ENCODE measurements around the gene KRR1.

KRR1 gene

DNA sequence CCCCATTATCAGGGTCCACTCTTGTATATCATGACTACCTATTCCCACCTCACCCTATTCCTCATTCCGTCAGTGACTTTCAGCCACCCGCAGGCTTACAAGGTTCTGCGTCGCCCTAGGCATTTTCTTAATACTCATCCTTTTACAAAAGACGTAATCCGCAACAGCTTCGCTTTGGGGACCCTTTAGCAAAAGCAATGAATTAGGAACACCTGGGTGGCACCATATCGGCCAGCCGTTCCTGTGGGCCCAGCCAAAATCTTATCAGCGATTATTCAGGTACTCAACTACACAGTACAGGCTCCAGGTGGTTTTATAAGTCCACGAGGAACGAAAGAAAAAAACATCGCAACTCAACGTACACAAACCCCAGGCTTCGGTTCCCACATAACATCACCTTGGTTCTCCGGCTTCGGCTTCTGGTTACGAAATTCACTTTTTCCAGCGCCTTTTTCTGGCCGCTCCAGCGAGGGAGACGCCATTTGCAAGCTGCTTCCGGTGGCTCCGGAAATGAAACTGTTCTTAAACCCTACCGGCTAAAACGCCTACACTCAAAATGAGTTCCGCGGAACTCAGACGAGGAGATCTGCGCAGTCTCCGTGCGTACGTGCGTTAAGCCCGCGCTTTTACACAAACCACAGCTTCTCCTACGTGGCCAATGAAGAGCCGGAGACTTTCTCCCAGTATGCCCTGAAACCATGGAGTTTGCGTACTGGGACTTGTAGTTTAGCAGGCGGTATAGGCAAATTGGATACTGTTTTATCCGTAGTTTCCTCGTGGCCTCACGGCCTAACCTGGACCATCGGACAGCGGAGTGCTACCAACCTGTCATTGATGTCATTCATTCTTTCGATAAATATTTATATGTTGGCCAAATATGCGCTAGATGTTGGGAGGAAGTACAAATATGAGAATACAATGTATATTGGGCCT lies at the start of gene KRR1:
Gene KRR1, minus strand, starts transcription at position 494 of the 933 bp plus-strand sequence. Its CDS starts 12 bp downstream, at position 482.
- DNase-seq: peak; percentile 98

DNA sequence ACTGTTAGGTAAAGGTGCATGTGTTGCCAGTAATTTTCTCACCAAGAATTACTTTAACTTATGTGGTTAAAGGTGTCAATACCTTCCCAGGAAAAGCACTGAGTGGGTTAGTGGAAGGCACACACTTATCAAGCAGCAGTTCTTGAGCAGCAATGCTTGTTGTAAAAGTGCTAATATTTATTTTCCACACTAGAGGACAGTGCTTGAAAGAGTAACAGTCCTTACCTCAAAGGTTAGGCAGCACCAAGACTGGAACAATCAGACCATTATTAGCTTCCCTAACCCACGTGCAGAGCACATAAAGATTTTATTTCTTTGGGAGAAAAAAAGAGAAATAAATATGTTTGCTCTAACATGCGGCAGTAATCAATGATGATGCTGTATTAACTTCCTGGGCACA lies 48.8 kb upstream of the KRR1 start:
- DNase-seq: peak; percentile 35

DNA sequence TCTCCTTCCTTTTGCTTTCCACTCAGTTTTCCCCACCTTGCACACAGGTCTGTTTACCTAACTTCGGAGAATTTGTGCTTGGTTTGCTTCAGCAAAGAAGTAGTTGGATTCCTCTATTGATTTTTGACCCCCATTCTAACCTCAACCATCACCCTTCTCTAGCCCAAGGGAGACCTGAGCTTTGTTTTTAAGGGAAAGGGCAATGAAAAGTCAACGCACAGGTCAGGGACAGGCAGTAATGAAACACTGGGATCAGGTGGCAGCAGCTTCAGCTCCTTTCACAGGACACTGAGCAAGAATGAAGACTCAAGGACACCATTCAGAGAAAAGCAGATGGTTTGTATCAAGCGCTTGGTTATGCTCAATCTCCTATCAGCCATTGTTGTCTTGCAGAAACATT lies 46.9 kb upstream of the KRR1 start:
- no peak for DNase-seq

DNA sequence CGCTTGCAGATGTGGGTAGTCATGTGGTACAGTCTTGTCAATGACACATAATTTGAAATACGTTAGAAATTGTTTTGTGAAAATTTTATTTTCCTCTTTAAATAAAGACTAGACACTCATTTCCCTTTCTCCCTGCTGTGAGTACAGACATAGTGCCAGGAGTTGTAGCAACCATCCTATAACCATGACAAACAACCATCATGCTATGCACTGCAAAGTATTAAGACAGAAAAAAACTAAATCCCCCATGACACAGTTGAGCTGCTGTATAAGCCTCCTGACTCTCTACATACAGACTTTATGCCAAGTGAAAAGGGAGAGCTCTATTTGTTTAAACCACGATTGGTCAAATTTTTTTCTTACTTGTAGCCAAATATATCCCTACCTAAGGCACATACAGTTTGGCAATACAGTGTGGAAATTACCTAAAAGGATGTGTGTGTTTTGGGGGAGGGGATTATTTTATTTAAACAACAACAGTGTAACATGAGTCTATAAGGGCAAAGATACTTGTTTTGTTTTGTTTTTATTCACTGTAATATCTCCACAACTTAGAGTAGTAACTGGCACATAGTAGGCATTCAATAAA lies 45.0 kb upstream of the KRR1 start:
- DNase-seq: no peak

DNA sequence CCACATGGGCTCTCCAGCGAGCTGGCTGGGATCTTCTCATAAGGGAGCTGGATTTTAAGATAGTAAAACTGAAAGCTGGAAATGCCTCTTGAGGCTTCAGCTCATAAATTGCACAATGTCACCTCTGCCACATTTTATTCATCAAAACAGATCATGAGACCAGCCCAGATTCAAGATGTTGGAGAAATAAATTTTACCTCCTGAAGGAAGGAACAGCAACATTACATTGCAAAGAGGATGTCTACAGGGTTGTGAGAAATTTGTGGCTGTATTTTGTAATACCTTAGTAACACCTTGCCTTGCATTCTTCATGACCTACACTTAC lies 43.1 kb upstream of the KRR1 start:
- DNase-seq: peak; percentile 47

DNA sequence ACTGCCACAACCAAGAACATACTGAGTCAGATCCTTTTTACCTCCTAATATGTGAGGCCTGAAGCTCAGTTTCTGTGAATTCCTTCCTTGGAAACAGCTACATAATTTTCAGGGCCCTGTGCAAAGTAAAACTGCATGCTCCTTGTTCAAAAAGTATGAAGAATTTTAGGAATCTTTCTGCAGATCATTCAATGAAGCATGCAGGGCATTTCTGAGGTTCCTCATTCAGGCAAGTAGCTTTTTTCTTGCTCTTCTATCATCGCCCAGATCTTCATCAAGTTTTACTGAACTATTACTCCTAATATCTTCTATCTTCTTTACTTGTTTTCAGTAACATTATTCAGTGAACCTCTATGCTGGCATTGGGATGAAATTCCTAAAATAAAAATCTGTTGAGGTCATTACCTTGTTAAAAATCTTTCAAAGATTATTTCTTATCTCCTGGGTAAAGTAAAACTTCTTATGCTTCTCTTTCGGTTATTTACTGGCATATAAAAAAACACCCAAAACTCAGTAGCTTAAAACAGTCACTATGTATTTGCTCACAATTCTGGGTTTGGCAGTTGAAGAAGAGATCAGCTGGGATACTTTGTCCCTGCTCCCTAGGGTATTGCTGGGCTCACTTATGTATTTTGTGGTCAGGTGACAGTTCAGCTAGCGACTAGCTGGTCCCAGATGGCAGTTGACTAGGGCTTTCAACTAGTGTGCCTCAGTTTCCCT lies 42.6 kb upstream of the KRR1 start:
- DNase-seq: no peak

DNA sequence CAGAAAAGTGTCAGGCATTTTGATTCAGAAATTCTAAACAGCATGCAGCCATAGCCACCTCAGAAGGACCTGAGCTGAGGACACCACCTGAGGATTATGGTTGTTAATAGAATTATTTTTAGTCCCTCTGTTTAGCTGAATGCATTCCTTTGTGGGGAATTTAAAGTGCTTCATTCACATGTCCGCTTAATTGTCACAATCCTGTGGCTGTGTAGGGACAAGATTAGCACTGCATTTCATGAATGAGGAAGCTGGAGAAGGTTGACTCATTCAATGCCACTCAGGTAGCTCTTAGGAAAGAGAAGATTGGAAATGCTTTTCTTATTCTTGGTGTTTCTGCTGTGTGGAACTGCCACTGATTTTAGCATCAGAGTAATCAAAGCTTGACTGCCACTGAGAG lies 42.0 kb upstream of the KRR1 start:
- DNase-seq: peak; percentile 70

DNA sequence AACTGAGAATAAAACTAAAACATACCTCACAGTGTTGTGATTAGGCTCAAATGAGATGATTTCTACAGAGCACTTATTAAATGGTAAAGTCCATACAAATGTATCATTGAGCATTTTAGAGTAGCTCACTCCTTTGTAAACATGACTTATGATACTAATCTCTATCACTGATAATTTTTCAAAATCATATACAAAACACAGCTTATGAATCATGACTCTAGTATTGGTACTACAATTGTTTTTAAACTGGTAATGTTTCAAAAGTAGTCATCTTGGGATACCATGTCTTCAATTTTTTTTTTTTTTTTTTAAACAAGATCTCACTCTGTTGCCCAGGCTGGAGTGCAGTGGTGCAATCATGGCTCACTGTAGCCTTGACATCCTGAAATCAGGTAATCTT lies 40.1 kb upstream of the KRR1 start:
- DNase-seq: no peak

DNA sequence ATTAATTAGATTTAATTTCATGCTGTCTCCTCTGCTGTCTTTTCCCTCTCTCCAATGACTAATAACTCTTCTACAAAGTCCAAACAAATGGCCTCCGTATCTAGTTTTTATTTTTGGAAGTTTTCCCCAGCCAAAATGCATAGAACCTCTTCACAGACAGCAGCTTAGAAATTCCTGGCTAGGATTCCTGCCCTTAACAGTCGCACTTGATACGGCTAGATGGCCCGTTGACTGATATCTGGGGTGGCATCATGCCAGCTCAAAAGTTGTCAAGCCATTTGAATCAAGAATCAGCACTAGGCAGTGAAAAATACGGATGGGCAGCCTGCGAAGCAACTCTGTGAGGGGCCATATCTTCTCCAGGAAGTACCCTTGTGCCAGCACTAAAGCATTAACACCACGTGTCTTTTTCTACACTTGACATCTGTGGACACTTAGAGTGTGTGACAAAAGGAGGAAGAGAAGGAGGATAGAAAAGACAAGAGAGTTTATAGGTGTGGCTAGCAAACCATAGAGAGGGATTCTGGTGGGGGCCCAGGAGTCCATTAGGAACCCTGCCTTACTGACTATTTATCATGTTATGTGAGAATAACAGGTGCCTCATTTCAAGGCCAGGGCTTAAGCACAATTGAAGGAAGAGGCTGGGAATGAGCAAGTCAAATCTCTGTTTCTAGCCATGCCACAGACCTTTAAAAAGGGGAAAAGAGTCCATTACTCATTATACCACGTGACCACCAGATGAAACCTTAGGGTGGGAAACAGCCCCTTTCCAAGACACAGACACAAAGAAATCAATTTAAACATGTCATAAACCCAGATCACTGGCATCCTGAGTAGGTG lies 39.2 kb upstream of the KRR1 start:
- DNase-seq: no peak

DNA sequence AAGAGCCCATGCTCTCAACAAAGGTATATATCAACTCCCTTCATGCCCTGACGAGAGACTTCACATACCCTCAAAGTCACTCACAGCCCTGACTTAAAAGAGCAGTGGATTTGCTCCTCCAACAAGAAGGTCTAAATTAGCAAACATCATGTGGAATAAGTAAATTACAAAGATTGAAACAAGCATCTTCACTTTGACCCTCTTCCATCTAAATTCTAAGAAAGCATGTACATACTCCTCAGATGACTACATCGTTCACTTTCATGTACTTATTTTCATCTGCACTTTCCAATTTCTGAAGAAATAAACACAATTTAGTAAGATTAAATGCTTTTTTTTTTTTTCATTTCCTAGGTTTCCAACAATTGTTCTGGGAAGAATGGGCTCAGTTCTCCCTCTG lies 38.6 kb upstream of the KRR1 start:
- no peak for DNase-seq

DNA sequence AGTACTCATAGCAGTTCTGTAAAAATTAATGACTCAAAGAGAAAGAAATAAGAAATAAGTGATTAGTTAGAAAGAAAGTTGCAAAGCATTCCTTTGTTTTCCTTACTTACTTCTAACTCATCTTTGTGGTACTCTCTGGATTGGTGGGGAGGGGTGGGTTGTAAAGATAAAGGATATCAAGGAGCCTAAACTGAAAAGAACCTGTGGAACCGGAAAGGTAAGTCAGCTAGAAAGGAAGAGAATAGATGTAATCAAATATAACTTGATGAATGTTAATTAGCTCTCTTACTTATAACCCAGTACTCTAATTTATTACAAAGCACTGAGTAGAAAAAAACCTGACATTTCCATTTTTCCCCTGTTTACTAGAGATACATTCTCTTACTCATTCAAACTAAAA lies 37.5 kb upstream of the KRR1 start:
- no peak for DNase-seq

DNA sequence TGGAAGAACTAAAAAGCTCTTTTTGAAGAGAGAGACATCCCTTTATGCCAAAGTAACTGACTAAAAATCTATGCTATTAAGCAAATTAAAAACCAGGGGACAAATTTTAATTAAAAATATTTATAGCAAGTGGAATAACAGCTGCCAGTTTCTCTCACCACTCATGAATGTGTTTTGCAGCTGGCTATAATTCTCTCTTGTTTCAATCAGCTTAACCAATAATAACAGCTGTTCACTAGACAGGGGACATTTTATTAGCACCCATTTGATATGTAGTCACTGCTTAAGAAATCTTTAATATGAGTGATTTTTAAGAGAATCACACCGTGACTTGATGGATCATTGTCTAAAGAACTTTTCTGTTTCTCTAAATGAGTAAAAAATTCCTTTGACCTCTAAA lies 34.2 kb upstream of the KRR1 start:
- no peak for DNase-seq

DNA sequence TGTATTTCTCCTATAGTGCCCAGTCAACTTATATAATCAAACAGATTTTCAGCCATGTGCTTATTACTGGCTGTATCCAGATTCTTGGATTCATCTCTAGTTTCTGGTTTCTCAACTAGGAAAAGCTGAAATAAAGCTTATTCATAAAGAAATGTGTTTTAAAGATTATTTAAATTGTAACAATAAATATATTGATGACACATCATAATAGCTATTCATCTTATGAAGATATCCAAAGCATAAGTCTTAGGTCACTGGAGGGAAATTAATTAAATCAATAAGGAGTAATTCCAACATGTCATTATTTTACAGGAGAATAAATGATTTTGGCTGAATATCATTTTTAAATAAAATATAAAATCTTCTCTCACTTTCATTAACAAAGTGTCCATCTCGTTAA lies 32.1 kb upstream of the KRR1 start:
- no peak for DNase-seq

DNA sequence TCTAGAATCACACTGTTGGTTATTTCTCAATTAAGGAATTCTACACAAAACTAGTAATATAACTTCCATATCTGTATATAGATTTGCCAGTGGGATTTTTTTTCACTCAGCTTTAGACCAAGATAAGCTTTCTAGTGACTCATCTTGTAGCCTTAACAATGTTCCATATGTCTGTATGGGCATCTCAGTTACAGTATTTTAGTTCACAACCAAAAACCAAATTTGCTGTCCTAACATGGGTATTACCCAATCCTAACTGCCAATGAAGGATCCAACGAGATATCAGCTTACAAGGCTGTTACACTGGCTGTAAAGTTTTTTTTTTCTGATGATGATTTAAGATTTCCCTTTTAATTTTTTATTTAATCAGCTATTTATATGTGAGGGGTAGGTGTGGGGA lies 31.5 kb upstream of the KRR1 start:
- DNase-seq: peak; percentile 61

DNA sequence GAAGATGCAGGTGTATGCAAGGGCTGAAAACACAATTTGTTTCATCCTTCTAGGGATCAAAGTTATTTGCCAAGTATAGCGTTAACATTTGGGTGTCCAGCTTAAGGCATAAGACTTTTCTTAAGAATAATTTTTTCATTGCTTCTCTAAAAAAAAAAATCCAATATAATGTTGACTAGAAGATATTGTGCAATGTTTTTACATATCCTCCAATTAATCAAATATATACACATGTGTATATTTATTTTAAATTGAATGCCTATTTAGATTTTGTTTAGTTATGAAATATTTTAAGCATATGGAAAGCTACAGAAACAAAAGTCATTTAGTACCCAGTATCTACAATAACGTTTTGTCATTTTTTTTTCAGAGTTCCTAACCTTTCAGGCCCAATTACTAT lies 28.5 kb upstream of the KRR1 start:
- DNase-seq: no peak

DNA sequence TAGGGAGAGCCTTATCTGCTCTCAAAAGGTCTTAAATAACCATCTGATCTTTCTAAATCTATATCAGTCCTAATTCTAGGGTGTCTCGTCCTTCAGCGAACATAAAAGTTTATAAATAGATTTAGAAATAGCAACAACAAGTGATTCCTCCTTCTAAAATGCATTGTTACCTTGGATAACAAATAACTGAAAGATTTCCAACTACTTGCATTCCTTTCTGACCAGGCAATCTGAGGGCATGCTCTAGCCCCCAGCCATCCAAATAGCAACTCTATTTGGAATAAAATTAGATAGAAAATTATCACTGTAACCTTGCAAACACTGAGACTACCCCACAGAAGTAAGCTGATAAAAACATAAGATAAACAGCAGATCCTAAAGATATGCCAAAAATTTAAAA lies 21.8 kb upstream of the KRR1 start:
- DNase-seq: no peak

DNA sequence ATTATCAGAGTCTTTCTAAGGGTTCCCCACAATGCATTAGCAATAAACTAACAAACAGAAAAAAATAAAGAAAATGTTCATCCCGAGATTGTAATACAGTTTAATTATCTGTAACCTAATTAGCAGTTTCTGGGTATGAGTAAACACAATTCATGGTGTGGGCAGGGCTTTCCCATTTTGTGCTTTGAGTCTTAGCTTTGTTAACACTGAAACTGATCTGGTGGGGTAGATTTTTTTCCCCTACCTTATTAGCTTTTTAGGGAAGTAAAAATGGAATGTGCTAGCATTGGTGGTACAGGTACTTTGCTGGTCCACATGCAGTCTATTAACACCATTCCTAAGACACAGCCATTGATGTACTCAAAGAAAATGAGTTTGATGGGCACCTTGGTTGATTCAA lies 18.4 kb upstream of the KRR1 start:
- no peak for DNase-seq

DNA sequence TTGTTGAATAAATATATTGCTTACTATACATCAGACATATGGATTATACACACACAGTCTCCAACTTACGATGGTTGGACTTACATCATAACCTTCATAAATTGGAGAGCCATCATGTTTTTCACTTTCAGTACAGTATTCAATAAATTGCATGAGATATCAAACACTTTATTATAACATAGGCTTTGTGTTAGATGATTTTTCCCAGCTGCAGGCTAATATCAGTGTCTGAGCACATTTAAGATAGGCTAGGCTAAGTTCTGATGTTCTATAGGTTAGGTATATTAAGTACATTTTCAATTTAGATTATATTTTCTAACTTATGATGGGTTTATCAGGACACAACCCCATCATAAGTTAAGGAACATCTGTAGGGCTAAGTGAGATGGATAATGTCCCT lies 17.9 kb upstream of the KRR1 start:
- DNase-seq: no peak

DNA sequence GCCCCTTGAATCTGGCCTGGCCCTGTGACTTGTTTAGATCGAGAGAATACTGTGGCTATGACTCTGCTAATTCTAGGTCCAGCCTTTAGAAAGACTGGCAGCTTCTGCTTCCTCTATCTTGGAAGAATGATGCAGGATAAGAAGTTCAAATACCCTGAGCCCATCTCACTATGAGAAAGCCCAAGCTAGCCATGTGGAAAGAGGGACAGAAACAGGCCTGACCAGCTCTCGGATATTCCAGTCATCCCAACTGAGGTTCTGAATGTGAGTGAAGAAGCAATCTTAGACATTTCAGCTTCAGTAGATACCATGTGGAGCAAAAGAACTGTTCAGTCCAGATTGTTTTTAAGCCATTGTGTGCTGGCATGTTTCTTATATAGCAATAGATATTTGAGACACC lies 17.3 kb upstream of the KRR1 start:
- DNase-seq: peak; percentile 47

DNA sequence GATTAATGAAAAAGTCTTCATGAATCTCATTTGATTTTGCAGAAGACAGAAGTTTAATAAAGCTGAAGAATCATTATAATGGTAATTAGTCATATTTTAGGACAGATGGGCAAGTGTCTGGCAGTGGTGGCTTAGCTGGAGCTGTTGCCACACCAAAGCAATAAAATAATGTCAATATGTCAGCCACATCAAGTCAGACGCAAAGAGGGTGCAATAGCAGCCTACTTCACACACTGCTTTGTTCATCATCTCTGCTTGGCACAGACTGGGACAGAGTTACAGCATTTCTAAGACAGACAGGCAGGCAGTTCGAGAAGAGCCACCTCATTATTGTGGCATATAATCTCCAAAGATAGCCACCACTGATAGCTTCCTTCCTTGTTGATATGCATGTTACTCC lies 16.9 kb upstream of the KRR1 start:
- DNase-seq: no peak

DNA sequence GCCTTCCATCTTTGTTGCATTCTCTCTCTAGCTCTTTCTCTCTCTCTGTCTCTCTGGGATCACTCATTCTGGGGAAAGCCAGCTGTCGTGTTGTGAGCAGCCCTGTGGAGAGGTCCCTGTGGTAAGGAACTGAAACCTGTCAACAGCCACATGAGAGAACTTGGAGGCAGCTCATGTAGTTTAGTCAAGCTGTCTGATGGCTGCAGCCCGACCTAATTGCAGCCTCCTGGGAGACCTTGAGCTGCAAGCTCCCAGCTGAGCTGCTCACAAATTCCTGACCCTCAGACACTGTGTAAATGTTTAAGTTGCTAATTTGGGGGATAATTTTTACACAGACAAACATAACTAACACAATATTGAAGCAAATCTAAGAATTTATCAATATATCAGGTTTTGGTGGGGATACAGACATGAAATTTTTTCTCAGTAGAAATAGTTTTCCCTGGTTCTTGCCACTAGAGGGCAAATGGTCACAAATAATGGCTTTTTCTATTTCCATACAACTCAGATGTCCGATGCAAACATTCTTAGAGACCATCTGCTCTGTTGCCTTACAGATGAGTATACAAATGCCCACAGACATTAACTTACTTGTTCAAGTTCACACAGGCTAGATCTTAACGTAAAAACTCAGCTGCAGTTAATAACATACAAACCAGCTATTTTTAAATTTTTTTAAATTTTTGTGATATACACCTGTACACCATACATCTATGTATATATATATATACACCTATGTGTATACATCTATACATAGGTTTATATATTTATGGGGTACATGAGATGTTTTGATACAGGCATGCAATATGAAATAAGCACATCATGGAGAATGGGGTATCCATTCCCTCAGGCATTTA lies 15.5 kb upstream of the KRR1 start:
- peak; percentile 81 for DNase-seq

DNA sequence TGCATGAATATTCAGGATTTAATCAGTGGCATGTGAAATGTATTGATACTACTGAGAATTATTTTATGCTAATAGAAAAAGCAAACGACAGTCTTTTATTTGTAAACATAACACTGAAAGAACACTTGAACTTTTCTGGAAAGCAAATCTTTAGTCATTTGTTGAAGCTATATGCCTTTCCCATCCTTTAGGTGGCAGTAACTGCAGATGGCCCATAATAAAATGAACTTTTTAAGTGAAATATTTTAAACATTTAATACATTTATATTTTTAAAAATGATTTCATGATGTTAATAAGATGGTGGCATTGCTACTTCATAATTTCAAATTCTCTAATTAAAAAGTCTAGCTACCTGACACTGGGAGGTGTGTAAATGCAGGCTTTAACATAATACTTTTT lies 13.9 kb upstream of the KRR1 start:
- no peak for DNase-seq
